Measurements from ENCODE around the gene GFOD1.

The GFOD1 gene

DNA sequence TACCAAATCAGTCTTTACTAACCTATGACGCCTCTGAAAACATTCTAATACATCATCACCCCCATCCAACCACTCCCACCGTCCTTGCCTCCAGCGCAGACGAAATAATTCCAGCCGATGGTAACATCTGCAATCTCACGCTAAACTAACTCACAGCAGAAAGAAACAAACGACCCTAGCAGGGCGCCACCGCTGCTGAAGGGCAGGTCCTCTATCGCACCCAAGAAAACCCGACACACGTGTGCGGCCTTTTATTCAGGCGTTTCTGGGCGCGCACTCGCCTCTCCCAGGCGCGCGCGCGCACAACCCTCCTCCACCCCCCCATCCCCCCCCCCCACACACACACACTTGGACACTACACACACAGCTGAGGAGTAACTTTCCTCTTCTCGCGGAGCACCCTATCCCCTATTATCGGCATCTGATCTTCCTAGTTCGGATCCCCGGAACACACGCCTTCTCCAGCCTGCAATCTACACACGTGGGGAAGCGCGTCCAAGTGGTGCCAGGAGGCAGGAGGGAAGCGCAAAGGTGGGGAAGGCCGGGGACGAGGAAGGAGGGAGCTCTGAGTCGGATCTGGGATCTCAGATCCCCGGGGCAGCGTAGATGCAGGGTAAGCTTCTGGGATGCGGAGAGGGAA, 1.4 kb downstream of the GFOD1 start:
- no peak for DNase-seq (ENCODE audit: low spot score)

DNA sequence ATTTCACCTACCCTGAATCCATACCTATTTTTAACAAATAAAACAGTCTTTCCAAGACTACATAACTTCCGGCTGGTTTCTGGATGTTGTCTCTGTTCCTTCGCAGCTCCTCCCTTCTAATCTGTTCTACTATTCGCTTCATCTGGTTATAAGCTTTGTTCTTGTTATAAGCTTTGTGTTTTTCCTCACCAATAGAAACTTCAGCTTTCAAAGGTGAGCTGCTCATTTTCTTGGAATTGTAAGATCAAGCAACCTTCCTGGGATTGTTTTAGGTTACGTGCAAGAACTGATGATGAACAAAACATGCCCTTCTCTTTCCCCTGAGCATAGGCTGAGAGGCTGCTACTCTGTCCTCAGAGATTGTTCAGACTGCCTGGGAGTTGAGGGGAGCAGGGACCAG, 2.1 kb downstream of the GFOD1 start:
- DNase-seq (ENCODE audit: low spot score), result no peak

DNA sequence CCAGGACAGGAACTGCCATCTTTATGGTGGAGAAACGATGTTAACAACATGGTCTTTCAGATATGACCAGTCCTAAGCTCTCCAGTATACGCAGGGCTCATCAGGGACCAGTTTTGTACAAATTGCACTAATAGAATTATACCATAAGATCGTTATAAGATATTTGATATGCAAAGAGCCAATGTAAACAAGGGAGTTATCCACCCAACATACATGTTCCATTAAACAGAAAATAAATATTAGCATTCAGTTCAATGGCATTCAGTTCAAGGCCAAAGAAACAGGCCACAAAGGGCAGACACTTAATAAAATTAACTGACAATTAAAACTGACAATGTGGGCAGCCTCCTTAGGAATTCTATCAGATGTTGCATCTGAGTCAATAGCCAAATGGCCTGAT, 2.6 kb downstream of the GFOD1 start:
- no peak for DNase-seq (ENCODE audit: low spot score)

DNA sequence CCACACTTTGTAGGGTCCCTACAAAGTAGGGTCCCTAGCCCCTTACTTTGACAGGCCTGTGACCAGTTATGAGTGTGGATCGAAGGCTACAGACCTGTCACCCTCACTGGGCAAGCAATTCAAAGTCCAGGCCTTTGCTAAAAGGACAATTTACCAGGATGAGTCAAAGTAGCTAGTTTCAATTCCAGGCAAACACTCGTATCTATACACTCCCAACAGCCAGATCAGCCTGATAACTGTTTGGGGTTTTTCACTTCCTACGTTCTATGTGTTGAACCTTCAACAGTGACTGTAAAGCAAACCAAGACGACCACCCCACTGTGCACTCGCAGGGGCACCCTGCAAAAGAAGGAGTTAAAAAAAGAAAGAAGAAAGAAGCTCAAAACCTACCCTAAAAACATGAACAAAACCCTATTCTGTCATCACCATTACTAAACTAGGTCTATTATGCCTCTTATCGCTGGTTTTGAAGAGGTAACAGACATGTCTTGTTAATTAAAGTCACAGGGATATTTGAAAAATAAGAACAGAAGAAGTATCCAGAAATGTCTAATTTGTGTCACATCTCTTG, 3.2 kb downstream of the GFOD1 start:
- DNase-seq (ENCODE audit: low spot score), result no peak

DNA sequence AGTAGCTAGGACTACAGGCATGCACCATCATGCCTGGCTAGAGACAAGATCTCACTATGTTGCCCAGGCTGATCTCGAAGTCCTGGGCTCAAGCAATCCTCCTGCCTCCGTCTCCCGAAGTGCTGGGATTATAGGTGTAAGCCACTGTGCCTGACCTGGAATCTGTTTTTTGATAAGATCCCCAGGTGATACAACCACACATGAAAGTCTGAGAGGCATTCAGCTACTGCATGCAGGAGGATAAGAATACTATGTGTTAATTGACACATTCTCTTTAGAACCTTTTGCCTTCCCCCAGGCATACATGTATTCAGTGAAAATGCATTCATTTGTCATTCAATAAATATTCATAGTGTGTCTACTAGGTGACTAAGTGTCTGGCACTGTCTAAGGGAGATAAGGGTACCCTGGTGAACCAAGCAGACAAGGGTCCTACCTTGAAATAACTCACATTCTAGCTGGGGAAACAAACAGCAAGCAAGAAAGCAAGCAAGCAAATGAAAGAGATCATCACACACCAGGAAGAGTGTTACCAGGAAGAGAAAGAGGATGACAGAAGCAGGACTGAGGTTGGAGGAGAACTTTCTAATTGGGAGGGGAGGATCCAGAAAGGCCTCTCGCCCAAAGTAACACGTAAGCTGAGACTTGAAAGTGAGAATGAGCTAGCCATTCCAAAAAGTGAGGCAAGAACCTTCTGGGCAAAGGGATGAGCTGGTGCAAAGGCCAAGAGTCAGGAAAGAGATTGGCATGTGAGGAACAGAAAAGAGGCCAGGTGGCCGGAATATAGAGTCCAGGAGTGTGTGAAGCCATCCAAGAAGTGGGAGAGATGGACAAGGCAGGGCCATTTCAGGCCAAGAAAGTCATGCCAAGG, 6.5 kb downstream of the GFOD1 start:
- DNase-seq (ENCODE audit: low spot score), result no peak

DNA sequence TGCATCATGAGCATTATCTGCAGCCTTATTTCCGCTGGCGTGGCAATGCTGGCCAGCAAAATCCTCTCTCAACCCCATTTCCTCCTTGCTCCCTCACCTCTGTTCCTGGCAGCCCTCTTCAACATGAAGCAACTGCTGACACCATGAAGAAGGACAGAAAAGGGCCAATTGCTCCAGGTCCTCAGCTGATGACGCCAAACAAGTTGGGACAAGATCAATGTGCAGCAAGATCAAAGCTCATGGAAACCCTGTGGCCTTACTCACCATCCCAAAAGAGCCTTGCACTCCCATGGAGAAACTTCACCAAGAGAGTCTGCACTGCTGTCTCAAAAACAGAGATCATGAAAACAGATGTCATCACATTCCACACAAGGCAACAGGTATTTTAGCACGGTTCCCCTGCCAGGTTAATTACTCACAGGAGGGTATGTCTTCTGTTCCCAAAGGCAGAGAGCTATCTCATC, 7.4 kb downstream of the GFOD1 start:
- DNase-seq (ENCODE audit: low spot score), result no peak

DNA sequence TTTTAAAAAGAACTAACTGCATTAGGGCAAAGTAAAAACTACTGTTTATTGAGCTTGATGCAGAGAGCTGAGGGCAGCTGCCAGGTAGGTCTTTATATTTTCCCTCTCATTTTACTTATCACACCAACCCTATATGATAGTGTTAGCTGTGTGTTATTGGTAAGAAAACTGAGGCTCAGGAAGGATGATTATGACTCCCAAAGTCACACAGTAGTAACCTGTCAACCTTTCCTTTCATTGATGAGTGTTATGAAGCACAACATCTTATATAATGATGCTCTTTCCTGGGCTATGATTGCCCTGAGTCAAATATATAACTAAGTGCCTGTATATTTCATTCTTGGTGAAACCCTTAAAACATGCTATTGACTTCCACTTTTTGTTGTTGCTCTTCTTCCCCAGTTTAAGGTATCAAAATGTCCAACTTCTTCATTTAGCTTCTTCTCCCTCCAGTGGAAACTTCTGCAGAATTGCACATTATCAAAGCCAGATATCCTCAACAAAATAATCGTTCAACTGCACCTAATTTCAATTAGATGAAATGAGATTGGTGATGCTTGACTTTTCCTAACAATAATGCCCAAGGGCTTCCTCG, 8.1 kb downstream of the GFOD1 start:
- no peak for DNase-seq (ENCODE audit: low spot score)

DNA sequence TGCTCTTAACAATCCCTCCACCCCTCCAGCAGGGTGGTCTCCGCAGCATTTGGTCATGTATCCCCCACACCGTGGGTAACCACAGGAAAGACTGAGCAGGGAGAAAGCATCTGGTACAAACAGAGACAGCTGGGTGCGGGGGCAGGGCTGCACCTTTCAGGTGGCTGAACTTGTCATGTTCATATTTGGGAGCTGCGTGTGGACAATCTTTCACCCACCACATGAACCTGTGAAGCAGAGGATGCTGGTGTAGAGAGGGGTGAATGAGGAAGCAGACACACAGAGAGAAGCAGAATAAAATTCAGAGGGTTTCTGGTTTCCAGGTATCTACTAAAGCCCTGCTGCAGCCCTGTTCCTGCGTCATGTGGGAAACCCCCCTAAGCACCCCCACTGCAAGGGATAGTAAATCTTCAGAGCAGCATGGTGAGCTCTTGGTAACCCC, 8.9 kb downstream of the GFOD1 start:
- DNase-seq (ENCODE audit: low spot score), result no peak

DNA sequence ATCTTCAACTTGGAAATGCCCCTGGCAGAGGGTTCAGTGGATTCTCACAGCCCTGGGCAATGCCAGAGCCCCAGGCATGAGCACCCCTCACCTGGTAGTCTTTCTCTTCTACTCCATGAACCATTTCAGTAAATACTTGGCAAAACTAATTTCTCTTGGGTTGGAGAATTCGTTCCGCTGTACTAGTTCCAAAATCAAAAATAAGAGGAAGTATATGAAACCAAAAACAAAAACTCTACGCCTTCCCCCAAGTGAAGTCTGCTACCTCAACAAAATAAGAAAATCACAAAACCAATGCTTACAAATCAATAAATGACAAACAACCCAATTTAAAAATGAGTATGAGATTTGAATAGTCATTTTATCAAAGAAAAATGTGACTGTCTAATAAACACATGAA, 12.6 kb downstream of the GFOD1 start:
- no peak for DNase-seq (ENCODE audit: low spot score)

DNA sequence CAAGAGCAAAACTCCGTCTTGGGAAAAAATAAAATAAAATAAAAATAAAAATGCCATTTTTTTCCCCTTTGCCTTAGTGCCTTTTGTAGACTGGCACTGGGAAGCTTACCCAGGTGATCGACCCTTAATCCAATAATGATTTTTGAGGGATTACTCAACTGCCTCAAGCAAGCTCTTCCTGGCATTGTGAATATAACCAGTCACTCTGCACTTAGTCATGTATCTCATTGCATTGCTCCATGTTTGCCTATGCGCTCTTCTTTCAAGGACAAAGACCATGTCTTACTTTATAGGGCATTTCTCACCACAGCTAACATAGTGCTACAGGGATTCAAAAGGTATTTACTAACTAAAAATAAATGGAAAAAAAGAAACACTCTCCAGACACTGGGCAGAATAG, 13.0 kb downstream of the GFOD1 start:
- no peak for DNase-seq (ENCODE audit: low spot score)

DNA sequence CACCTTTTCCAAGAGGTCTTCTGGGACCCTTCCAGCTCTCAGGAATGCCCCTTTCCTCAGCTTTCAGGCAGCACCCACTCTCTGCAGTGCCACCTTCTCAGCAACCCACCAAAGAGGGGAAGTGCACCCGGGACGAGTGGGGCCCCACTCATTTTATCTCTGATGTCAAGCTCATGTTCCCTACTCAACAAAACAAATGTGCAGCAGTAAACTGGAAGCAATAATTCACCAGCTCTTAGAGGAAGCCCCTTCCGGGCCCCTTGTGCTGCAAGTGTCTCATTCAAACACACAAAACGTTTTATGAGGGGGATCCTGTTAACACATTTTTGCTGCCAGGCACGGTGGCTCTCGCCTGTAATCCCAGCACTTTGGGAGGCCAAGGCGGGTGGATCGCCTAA, 13.6 kb downstream of the GFOD1 start:
- no peak for DNase-seq (ENCODE audit: low spot score)

DNA sequence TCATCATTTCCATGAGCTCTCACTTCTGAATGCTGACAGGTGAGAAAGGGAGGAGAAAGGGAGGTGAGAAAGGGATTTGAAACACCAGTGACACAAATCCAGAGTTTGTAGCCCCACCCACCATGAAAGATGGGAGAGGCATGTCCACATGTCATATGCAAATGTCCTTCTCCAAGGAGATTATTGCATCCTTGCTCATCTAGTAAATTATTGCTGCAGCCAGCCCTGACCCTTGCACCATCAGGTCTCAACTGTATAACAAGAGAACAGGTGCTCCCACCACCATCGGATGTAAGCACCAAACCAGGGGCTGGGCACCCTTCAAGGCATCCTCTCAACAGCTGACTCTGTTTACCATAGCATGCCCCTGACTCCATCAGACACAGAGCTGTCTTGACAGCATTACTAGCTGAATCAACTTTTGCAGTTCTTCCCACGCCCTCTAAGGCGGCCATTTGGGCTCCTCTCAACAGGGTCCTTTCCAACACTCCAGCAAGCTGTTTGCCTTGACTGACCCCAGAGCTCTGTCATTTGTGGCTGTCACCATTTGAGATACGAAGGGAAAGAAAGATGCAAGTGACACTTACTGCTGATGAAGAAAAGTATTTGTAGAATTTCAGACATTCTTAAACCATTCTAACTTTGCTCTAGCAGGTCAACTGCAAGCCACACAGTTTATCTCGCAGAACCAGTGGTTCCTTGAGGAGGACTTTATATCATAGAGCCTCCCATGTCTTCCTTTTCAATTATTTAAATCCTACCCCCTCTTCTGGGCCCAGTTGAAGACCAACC, 14.2 kb downstream of the GFOD1 start:
- no peak for DNase-seq (ENCODE audit: low spot score)

DNA sequence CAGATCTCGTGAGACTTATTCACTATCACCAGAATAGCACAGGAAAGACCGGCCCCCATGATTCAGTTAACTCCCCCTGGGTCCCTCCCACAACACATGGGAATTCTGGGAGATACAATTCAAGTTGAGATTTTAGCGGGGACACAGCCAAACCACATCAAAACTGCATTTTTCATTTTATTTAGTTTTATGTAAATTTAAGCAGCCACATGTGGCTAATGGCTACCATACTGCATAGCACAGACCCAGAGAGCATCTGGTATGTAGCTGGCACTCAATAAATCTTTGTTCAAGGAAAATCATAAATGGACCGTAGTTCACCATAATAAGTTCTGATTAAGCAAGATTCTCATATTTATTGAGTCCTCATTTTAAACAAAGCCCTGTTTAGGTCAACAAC, 15.3 kb downstream of the GFOD1 start:
- DNase-seq (ENCODE audit: low spot score), result no peak

DNA sequence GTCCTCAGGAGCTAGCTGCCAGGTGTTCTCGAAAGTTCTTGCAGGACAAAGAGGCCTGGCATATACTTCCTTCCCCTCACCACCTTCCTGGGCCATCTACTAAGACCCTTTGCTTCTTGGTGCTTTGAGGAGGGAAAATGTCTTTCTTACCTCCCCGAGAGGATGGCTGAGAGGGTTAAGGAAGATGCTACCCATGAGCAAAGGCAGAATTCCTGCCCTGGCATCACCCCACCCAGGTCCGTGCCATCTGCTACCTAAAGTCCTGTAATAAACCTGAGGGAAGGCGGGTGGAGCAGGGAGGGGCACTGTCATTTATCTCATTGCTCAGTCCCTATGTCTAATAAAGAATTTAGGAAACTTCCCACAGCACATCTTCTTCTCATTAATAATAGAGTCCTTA, 16.2 kb downstream of the GFOD1 start:
- DNase-seq (ENCODE audit: low spot score), result no peak

DNA sequence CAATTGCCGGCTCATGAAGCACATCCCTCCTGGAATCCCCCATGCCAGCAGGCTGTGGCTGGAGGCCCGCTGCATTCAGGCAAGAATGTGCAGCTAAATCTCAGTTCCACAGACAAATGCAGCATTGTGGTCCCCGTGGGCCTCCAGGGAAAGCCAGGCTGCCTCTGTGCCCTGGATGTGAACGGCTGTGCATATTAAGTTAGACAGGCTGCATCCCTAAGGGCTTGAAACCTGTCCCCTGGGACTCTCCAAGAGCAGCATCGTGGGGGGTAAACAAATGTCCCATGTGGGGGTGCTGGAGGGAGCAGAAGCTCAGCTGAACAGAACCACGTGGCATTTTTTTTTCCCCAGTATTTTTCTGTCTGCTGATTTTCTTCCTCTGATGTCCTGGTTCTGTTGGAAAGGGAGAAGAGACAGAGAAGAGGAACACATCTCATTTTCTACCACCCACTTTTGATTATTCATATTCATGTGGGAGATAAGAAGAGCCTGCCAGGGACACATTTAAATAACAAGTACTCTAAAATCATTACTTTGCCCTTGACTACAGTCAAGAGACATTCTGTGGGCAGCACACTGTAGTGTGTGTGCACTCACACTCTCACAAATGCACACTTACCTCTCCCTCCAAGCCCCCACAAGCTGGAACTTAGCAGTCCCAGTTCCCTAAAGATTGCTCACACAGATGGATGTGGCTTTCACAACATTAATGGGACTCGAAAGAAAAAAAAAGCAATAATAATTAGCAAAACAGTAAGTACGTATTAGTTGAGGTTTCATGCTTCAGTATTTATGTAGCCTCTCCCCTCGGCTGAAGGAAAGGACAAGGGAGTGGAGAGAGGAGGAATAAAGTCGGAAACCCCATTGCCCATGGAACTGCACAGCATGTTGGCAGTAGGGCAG, 16.9 kb downstream of the GFOD1 start:
- DNase-seq (ENCODE audit: low spot score), result no peak

DNA sequence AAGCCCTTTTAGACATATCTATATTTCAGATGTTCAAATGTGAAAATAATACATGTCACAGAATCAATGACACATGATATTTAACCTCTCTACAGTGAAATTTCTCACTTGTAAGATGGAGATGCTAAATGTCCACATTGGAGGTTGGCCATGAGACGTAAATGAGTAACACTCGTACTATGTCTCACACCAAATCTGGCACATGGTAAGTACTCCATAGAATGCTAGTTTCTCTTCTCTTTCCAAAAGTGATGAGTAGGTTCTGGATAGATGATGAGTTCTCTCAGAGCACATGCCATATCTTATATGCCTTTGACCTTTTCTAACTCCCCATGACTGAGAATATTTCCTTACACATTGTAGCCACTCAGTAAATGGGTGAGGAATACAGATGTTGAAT, 17.7 kb downstream of the GFOD1 start:
- DNase-seq (ENCODE audit: low spot score), result no peak

DNA sequence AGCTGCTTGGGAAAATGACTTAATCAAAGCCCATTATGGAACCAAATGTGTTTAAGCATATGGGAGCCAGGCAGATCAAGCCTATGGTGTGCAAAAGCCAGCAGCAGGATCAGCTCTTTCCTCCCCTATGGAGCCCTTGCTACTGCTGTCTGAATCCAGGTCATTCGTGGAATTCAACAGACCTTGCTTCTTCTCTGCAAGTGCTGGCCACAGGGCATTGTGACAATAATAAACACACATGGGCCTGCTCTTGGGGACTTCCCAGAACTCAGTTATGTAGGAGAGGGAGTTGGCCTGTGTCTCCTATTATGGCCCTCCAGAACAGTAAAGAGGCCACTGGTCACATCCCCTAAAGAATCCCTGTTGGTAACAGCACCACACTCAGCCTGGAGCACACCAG, 18.6 kb downstream of the GFOD1 start:
- DNase-seq (ENCODE audit: low spot score), result no peak

DNA sequence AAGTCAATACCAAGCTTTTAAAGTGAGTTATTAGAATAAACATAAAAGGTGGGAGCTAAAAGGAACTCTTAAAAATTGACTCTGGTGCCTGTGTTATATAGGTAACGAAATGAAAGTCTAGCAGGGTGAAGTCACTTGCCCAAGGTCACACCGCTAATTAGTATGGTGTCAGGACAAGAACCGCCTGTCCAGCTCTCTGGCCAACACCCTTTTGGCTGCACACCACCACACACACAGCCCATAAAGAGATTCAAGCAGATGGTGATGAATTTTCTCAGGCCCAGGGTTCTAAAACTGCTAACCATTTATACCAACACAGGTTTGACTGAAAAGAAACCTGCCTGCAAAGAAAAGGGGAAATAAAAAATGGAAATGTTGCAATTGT, 20.2 kb downstream of the GFOD1 start:
- no peak for DNase-seq (ENCODE audit: low spot score)

DNA sequence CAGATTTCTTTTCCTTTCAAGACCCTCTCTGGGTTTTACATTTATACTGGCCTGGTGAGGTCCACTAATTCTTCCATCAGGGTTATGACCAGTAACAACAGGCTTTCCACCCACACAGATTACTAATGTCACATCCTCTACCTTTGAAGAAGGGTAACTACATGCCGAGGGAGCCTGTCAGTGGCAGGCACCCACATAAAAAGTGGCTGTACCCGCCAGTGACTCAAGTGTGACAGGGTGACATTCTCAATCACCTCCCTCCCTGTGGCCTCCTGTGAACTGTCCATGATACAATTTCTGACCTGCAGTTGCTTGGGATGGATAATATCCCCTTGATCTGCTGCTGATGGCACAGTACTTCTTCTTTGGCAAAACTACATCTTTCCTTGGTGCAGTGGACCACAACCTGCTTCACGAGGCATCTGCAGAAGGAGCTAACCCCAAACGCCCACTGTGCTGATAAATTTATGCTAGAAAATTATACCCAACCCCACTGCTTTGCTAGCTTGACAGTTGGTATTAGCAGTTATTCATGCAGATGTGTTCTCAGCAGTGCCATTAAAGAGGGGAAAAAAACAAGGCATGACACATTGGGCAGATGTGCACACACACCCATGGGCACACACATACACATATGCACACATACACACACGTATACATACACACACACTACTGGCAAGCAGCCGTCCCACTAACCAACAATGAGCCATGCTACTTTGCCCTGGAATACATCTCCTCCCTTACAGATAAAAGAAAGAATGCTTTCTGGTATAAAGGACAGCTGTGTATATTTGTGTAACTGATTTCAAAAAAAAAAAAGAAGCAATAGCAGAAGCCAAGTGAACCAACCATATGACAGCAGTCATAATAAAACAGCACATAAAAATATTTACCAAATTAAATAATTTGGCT, 20.8 kb downstream of the GFOD1 start:
- peak; percentile 19 for DNase-seq (ENCODE audit: low spot score)

DNA sequence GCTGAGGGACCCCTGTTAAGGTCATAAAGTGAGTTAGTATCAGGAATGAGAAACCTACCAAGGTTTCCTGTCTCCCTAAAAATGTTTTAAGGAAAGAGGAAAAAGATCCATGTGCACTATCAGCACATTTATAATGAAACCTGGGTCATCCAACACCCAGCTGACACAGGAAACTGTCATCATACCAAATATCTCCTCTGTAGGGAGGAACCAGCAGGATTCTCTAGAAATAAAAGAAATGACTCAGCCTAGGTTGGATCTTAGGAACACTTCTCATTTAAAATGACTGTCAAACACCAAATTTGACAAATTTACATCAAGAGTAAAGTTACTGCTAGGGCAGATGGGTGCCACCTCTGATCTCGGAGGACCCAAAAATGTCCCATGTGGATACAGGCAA, 21.7 kb downstream of the GFOD1 start:
- peak; percentile 16 for DNase-seq (ENCODE audit: low spot score)

Data from kidney capillary endothelial cell (primary cell).